Stimulated activated CD8-positive, alpha-beta memory T cell treated with anti-CD3 and anti-CD28 coated beads, Interleukin-15, amount 100 ng/mL, for 1 hour (primary cell): ENCODE results near the gene WRAP73.

Source experiments
- DNase-seq: peaks from one replicate; pipeline ENCODE4 v3.0.0-alpha.2; 2020; ENCODE audit warnings: low read depth

The WRAP73 gene

DNA sequence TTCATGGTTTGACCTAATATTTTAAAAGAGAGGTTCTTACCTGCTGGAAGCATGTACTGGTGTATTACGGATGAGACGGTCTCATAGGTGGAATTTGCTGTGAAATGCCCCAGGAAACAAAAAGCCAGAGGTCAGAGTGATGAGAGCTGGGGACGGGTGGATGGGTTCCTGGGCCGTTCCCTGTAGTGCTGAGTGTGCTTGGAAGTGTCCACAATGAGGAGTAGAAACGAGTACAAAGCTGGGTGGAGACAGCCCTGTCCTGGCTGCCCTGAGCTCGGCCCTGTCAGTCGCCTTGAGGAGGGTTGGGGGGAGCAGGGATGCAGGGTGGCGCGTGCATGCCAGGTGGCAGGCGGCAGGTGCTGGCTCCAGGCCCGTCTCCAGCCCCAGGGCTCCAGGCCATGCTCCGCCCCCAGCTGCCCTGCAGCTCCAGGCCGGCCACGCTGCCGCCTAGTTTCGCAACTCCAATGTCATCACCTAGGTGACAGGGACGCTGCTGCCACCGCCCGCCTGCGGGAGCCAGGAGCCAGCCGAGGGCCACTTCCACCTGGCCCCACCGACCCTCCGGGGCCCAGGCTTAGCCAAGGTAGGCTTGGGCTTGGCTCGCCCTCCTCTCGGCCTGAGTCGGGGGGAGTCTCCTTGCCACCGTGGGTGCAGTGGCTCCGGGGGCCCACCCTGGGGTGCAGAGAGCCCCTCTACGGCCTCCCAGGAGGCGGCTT is 18.8 kb upstream of the WRAP73 start:
- no peak for DNase-seq

GRCh38 chr1:3668148-3668547 is 18.2 kb upstream of the WRAP73 start:
- DNase-seq: no peak

DNA sequence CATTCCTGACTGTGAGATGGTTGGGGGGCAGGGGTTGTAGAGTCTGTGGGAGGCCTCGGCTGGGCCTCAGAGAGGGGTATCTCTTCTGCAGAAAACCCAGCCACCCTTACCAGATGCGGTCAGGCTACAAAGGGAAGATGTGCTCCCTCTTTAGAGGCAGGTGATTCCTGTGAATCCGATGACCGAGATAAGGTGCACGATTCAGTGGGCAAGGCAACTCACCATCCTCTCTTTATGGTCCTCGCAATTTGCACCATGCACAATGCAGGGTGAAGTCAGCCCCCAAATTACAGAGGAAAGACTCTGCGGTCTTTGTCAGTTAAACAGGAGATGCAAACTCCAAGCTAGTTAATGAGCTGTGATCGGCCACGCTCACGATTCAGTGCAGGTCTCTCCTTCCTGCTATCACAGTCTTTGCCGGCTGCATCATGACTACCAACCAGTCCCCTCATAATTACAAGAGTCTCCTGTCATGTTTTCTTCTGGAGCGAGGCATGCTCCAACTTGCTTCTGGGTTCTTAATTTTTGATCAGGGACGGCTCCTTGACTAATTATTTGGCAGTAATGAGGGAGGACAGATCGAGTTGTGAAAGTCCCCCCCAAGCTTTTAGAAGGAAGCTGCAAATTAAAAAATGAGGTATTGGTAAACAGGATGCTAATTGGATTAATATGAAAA is 14.9 kb upstream of the WRAP73 start:
- no peak for DNase-seq

- no peak for DNase-seq
These were observed 14.2 kb upstream of the WRAP73 start for GRCh38 chr1:3663999-3664699.

DNA sequence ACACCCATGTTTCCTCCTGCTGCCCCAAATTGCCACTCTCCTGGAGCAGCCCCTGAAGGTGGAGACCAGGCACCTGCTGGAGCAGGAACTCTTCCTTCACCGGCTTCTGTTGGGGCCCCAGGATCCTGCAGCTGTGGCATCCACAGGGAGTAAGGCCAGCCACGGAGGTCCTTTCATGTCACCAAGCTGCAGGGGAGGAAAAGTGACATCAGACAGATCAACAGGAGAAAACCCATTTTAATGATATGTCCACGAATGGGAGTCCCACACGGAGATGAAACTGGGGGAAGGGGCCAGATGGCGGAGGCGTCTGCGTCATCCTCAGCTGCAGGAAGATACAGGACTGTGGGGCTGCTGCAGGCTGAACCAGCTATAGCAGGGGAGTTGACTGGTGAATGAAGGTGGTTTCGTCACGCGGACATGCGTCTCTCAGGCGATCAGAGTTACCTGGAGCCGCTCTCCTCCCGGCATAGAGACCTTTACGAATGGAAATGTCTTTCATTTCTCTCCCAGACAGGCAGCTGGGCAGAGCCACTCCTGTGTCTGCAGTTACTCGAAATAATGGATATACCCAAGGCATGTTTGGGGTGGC is 12.3 kb upstream of the WRAP73 start:
- DNase-seq: no peak

- no peak for DNase-seq
These were observed 11.7 kb upstream of the WRAP73 start for GRCh38 chr1:3661631-3662030.

GRCh38 chr1:3660704-3661103 is 10.8 kb upstream of the WRAP73 start:
- DNase-seq: no peak

DNA sequence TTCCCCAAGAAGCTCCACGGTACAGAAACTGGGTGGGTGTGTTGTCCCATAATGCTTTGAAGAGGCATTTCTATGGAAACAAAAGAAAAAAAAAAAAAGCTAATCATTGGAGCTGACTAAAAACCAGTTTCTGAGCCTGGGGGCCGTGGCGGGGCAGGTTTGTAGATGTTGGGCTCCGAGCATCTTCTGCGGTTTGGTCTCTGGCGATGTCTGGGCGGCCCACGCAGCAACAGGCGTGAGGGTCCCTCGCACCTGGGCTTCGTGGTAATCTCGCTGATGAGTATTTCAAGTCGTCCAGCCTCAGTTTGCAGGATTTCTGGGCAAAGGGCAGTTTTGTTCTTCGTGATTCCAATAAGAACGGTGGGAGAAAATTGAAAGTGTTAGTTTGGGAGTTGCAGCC is 9.2 kb upstream of the WRAP73 start:
- DNase-seq: no peak

DNA sequence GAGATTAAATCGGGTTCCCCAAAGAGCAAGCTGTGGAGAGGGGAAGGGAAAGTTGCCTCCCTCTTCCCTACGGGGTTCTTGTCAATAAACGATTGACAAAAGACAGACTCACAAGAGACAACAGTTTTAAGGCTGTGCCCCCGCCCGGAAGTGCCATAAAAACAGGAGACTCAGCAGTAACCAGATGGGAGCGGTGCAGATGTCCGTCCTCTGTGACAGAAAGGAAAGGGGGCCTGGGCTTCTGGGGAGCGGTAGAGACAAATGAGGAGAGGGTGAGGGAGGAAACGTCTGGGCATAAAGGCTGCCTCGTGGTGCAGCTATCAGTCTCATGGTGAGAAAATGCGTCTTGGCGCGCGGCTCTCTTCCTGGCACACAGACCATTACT is 8.3 kb upstream of the WRAP73 start:
- no peak for DNase-seq

- DNase-seq: no peak
These were observed 7.8 kb upstream of the WRAP73 start for GRCh38 chr1:3657578-3658230.

DNA sequence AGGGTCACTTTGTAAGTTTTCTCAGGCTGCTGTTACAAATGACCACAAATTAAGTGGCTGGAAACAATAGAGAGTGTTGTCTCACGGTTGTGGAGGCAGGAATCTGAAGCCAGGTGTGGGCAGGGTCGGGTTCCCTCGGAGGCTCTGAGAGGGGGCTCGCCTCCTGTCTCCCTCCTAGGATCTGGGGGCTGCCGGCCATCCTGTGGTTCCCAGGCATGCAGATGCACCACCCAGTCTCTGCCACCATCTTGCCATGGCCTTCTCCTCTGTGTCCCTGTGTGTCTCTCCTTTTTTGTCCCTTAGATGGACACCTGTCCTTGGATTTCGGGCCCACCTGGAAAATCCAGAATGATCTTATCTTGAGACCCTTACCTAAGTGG is 7.2 kb upstream of the WRAP73 start:
- DNase-seq: no peak

DNA sequence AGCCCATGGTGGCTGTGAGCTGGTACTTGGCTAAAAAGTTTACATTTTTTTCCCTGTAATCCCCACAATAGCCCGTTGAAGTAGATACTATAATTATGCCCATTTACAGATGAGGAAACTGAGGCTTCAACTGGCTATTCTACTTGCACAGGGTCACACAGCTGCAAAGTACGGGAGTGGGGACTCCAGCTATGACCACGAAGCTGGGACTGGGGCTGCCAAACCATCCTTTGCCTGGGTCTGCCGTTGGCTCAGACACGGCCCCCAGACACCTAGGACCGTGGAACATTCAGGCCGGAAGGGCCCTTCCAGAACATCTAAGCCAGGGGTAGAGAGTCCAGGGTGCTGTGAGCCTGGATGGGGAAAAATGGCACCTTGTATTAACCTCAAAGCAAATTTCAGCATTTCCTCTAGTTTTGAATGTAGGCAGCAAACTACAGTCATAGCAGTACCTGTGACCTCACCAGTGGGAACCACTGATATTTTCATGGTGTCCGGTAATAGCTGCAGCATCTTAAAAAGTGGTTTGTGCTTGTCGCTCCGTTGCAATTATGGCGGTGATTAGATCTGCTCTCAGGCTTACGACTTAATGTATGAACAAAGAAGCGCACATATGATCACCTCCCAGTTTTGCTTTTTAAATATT is 6.7 kb upstream of the WRAP73 start:
- no peak for DNase-seq

- no peak for DNase-seq
These were observed 4.8 kb upstream of the WRAP73 start for GRCh38 chr1:3654549-3655281.

DNA sequence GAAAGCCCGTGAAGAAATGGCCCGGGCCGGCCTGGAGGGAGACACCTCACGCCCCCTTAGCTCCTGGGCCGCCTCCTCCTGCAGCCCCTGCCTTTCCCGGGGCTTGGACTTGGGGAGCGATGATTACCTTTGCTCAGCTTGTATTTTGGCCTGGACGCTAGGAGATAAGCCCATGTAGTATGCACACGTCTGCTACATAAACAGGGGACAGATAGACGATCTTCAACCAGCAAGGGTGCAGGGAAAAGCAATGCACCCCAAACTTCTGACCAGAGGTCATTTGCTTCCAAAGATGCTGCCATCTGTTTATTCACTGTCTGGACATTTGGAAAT is 3.3 kb upstream of the WRAP73 start:
- no peak for DNase-seq

DNA sequence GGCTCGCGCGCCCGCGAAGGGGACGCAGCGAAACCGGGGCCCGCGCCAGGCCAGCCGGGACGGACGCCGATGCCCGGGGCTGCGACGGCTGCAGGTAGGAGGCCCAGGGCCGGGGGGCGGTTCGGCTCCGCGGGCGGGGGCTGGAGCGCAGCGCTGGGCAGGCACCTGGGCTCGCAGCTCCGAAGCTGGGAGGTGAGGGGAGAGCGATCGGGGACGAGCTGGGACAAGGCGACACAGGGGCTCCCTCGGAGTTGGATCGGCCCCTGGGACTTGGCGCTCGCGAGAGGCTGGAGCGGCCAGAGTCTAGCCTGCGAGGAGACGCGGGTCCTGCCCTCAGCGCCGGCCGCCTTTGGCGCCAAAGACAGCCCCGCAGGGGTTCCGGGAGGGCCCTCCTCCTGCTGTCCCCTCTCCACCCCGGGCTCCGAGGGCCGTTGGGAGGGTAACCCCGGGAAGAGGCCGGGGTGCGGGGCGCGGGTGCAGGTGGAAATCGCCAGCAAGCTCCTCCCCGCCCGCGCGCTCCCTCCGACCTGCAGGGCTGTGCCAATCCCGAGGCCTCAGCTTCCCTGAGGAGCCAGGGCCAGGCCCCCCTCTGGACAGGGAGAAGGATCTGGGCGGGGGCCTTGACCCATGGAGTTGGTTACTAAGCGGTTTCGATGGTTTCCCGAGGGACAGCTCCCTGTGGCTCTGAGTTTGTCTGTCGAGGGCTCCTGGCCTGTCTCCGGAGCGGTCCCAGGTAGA is 2.8 kb upstream of the WRAP73 start:
- DNase-seq: no peak

GRCh38 chr1:3651930-3652547 is 2.1 kb upstream of the WRAP73 start, which contains the start of gene TP73:
Gene TP73 (plus strand): TSS chr1:3652516. CDS start chr1:3682366, 29,850 bp downstream.
- no peak for DNase-seq

DNA sequence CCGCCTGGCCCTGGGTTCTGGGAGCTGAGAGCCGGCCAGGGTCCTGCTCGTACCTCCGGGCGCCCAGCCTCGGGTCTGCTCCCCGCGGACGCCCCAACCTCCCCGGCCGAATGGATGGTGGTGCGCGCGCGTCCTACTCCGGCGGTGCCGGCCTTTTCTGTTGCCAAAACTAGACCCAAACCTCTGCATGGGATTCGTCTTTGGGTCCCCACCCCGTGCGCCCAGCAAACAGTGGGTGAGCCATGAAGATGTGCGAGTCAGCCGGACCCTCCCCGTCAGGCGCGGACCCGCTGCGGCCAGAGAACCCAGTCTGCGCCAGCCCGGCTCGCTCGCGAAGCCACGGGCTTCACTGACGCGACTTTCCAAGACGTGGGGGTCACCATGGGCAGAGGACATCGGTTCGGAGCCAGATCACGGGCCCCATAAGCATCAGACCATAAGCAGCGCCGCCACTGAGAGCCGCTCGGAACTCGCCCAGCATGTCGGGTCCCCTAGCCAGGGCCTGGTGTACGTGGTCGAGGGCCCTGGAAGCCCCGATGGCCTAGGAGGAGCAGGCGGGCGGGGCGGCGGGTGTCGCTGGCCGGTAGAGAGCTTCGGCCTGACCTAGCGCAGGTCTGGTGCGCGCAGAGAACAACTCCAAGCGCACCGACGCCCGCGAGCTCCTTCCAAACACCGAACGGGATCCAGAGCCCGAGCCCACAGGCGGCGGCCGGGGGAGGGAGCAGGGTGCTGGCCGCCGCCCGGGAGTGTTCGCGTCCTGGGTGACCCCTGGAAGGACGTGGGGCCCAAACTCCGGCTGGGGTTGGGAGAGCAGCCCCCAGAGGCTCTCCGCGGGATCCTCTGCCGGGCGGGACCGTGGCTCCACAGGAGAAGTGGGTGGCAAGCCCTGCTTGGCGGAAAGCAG is 1.4 kb upstream of the WRAP73 start:
- DNase-seq: no peak

- no peak for DNase-seq
These were observed 534 bp upstream of the WRAP73 start for GRCh38 chr1:3650248-3651025.
